ENCODE results near the gene PIP4K2A.

PIP4K2A gene

GRCh38 chr10:22573820-22574569 lies 140.4 kb downstream of the PIP4K2A start:
- Histone ChIP-seq H3K4me3 (ENCODE audit: low read depth in 1 of 2, low read length in 2 of 2) (no peak overlapping the region), H3K27me3 (ENCODE audit: control insufficient read depth in 1 of 2, insufficient read depth in 2 of 2, low read length in 2 of 2) (no peaks in the 10 kb centered on the region), H3K36me3 (ENCODE audit: control insufficient read depth in 1 of 2, insufficient read depth in 2 of 2, low read length in 2 of 2) (peaks cover 7 to 9% of the 10 kb centered on the region in 2 donors), H3K27ac (ENCODE audit: low read depth, low read length) (no peak overlapping the region), H3K4me1 (ENCODE audit: control insufficient read depth in 1 of 2, insufficient read depth in 2 of 2, low read length in 2 of 2) (no peaks in the 10 kb centered on the region), H3K9me3 (ENCODE audit: control insufficient read depth in 1 of 2, low read length in 2 of 2) (no peaks in the 10 kb centered on the region), H3K9ac (ENCODE audit: low read depth in 1 of 2, low read length in 2 of 2) (no peak overlapping the region)

DNA sequence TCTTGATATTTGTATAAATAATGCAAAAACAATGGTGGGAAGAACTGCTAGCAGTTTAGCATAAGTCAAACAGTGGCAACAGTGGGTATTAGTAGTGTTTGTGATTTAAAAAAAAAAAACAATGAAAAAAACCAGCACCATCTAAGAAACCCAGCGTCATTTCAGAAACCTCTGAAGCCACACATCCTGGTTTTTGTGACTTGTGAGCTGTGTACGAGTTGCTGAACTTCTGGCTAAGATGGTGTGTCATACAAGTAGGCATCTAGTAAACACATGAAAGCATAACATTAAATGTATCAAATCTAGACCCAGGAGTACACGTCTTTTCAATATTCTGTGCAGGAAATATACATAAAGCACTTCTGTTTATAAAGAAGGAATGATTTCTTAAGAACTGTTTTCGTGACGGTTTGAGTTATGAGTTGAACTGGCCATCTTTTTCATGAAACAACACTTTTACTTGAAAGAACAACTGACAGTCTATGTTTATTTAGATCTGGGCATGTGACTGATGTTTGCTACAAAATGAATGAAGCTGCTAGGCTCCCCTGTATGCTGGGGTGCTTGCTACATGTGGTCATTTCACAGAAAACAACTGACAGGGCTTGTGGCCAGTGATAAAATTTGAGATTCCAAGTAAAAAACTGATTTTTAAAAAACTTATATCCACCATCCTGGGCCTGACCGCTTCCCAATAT lies 143.5 kb downstream of the PIP4K2A start:
- no peaks in the 10 kb centered on the region for H3K4me1 ChIP-seq (ENCODE audit: control insufficient read depth in 1 of 2, insufficient read depth in 2 of 2, low read length in 2 of 2)
- no peaks in the 10 kb centered on the region for H3K27me3 ChIP-seq (ENCODE audit: control insufficient read depth in 1 of 2, insufficient read depth in 2 of 2, low read length in 2 of 2)
- no peak overlapping the region for H3K27ac ChIP-seq (ENCODE audit: low read depth, low read length)
- no peak overlapping the region for H3K4me3 ChIP-seq (ENCODE audit: low read depth in 1 of 2, low read length in 2 of 2)
- H3K36me3 ChIP-seq (ENCODE audit: control insufficient read depth in 1 of 2, insufficient read depth in 2 of 2, low read length in 2 of 2) = peaks cover 15 to 19% of the 10 kb centered on the region in 2 donors
- no peak overlapping the region for H3K9ac ChIP-seq (ENCODE audit: low read depth in 1 of 2, low read length in 2 of 2)
- H3K9me3 ChIP-seq (ENCODE audit: control insufficient read depth in 1 of 2, low read length in 2 of 2) = no peaks in the 10 kb centered on the region

DNA sequence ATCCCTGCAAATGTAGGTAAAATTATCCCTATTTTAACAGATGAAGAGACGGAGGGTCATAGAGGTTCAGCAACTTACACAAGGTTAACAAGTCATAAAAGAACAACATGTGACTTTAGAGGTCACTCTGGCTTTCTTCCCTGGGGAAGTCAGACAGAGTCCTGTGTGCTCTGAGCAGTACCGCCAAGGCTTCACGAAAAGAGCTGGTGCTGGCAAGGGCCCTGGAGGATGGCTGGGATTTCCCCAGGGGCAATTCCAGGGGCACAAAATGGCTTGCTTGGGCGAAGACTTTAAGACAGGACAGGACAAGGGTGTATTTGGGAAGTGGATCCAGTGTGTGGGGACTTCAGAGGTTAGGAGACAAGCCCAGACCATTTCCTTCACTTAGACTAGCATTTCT lies 144.1 kb downstream of the PIP4K2A start:
- Histone ChIP-seq H3K27me3 (ENCODE audit: control insufficient read depth in 1 of 2, insufficient read depth in 2 of 2, low read length in 2 of 2) (no peaks in the 10 kb centered on the region), H3K4me3 (ENCODE audit: low read depth in 1 of 2, low read length in 2 of 2) (no peak overlapping the region), H3K4me1 (ENCODE audit: control insufficient read depth in 1 of 2, insufficient read depth in 2 of 2, low read length in 2 of 2) (no peaks in the 10 kb centered on the region), H3K27ac (ENCODE audit: low read depth, low read length) (no peak overlapping the region), H3K36me3 (ENCODE audit: control insufficient read depth in 1 of 2, insufficient read depth in 2 of 2, low read length in 2 of 2) (peaks cover 15 to 19% of the 10 kb centered on the region in 2 donors), H3K9me3 (ENCODE audit: control insufficient read depth in 1 of 2, low read length in 2 of 2) (no peaks in the 10 kb centered on the region), H3K9ac (ENCODE audit: low read depth in 1 of 2, low read length in 2 of 2) (no peak overlapping the region)

GRCh38 chr10:22568928-22569327 lies 145.4 kb downstream of the PIP4K2A start:
- Histone ChIP-seq H3K4me1 (ENCODE audit: control insufficient read depth in 1 of 2, insufficient read depth in 2 of 2, low read length in 2 of 2) (no peaks in the 10 kb centered on the region), H3K36me3 (ENCODE audit: control insufficient read depth in 1 of 2, insufficient read depth in 2 of 2, low read length in 2 of 2) (peaks cover 15 to 29% of the 10 kb centered on the region in 2 donors), H3K9me3 (ENCODE audit: control insufficient read depth in 1 of 2, low read length in 2 of 2) (no peaks in the 10 kb centered on the region), H3K9ac (ENCODE audit: low read depth in 1 of 2, low read length in 2 of 2) (no peak overlapping the region), H3K27ac (ENCODE audit: low read depth, low read length) (no peak overlapping the region), H3K27me3 (ENCODE audit: control insufficient read depth in 1 of 2, insufficient read depth in 2 of 2, low read length in 2 of 2) (no peaks in the 10 kb centered on the region), H3K4me3 (ENCODE audit: low read depth in 1 of 2, low read length in 2 of 2) (no peak overlapping the region)

DNA sequence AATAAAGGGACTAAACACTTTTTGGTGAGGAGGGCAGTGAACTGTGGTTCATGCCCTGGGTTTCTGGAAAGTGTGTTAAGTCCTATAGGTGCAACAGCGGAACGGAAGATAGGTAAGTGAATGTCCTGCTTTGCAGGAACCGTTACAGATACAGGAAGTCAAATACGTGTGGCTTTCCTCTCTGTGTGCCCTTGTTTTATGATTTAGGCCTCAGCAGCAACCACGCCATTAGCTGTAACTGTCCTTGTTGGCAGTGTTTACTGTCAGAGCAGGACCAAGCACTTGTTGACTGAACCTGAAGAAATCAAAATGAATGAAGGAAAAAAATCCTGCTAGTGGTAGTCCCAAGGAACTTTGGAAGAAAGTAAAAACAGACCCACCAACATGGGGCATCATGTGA lies 150.3 kb downstream of the PIP4K2A start:
- H3K9ac ChIP-seq (ENCODE audit: low read depth in 1 of 2, low read length in 2 of 2) = no peak overlapping the region
- no peak overlapping the region for H3K4me3 ChIP-seq (ENCODE audit: low read depth in 1 of 2, low read length in 2 of 2)
- peaks cover 6 to 39% of the 10 kb centered on the region in 2 donors for H3K36me3 ChIP-seq (ENCODE audit: control insufficient read depth in 1 of 2, insufficient read depth in 2 of 2, low read length in 2 of 2)
- H3K27me3 ChIP-seq (ENCODE audit: control insufficient read depth in 1 of 2, insufficient read depth in 2 of 2, low read length in 2 of 2) = no peaks in the 10 kb centered on the region
- no peaks in the 10 kb centered on the region for H3K9me3 ChIP-seq (ENCODE audit: control insufficient read depth in 1 of 2, low read length in 2 of 2)
- no peak overlapping the region for H3K27ac ChIP-seq (ENCODE audit: low read depth, low read length)
- peaks cover 0 to 8% of the 10 kb centered on the region in 2 donors for H3K4me1 ChIP-seq (ENCODE audit: control insufficient read depth in 1 of 2, insufficient read depth in 2 of 2, low read length in 2 of 2)

- no peak overlapping the region for H3K27ac ChIP-seq (ENCODE audit: low read depth, low read length)
- no peaks in the 10 kb centered on the region for H3K9me3 ChIP-seq (ENCODE audit: control insufficient read depth in 1 of 2, low read length in 2 of 2)
- peaks cover 0 to 8% of the 10 kb centered on the region in 2 donors for H3K4me1 ChIP-seq (ENCODE audit: control insufficient read depth in 1 of 2, insufficient read depth in 2 of 2, low read length in 2 of 2)
- no peaks in the 10 kb centered on the region for H3K27me3 ChIP-seq (ENCODE audit: control insufficient read depth in 1 of 2, insufficient read depth in 2 of 2, low read length in 2 of 2)
- H3K36me3 ChIP-seq (ENCODE audit: control insufficient read depth in 1 of 2, insufficient read depth in 2 of 2, low read length in 2 of 2) = peaks cover 0 to 28% of the 10 kb centered on the region in 2 donors
- no peak overlapping the region for H3K9ac ChIP-seq (ENCODE audit: low read depth in 1 of 2, low read length in 2 of 2)
- H3K4me3 ChIP-seq (ENCODE audit: low read depth in 1 of 2, low read length in 2 of 2) = no peak overlapping the region
Measured at GRCh38 chr10:22561909-22562308, 152.5 kb downstream of the PIP4K2A start.

DNA sequence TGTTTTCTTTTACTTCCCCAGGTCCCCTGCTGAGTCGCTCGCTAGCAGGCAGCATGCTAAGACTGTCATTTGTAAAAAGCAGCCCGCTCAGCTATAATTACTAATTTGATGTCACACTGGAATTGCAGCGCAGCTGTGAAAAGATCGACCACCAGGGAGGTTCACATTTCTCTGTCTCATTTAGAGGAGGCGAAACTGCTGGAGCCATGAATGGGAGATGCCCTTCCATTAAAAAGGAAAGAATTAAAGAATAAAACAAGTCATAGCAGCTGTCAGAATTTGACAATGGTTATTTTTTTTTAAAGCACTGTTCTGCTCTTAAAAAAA lies 153.5 kb downstream of the PIP4K2A start:
- no peak overlapping the region for H3K27ac ChIP-seq (ENCODE audit: low read depth, low read length)
- H3K9me3 ChIP-seq (ENCODE audit: control insufficient read depth in 1 of 2, low read length in 2 of 2) = no peaks in the 10 kb centered on the region
- H3K36me3 ChIP-seq (ENCODE audit: control insufficient read depth in 1 of 2, insufficient read depth in 2 of 2, low read length in 2 of 2) = peaks cover 0 to 20% of the 10 kb centered on the region in 2 donors
- no peaks in the 10 kb centered on the region for H3K27me3 ChIP-seq (ENCODE audit: control insufficient read depth in 1 of 2, insufficient read depth in 2 of 2, low read length in 2 of 2)
- peaks cover 0 to 8% of the 10 kb centered on the region in 2 donors for H3K4me1 ChIP-seq (ENCODE audit: control insufficient read depth in 1 of 2, insufficient read depth in 2 of 2, low read length in 2 of 2)
- peak overlapping the region in 1 of 2 donors; percentile 38 for H3K4me3 ChIP-seq (ENCODE audit: low read depth in 1 of 2, low read length in 2 of 2)
- no peak overlapping the region for H3K9ac ChIP-seq (ENCODE audit: low read depth in 1 of 2, low read length in 2 of 2)

DNA sequence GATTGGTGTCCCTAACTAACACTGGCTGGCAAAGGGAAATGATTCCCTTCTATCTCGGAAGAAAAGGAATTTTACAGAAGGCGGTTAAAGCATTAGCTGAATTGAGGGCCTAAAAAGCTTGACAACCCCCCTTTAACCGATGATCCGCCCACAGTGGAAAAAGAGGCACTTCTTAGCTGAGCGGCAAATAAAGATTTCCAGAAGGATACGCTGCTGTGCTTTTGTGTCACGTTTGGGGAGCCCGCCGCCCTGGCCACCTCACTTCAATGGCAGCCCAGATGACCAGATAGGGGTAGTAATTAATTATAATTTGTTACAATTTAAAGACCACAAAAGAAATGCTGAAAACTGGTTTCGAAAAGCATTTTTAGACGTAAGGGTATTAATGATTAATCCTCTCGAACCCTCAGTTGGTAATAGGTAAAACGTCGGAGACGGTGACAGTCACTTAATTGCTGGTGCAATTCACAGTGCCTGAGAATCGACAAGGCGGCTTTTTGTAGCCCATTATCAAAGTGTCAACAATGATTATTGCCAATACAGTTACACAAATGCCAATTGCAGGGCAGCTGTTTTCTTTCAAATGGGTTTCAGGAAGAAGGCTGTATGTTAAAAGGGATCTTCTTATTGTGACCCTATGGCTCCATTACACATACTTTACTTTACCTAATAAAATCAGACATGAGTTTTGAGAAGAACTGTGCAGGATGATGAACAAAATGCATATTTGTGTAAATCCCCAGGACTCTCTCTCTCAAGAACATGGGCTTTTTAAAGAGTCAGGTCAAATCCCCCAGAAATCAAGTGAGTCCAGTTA lies 154.1 kb downstream of the PIP4K2A start:
- H3K4me1 ChIP-seq (ENCODE audit: control insufficient read depth in 1 of 2, insufficient read depth in 2 of 2, low read length in 2 of 2) = peaks cover 0 to 8% of the 10 kb centered on the region in 2 donors
- H3K36me3 ChIP-seq (ENCODE audit: control insufficient read depth in 1 of 2, insufficient read depth in 2 of 2, low read length in 2 of 2) = peaks cover 0 to 20% of the 10 kb centered on the region in 2 donors
- H3K9ac ChIP-seq (ENCODE audit: low read depth in 1 of 2, low read length in 2 of 2) = no peak overlapping the region
- peak overlapping the region in 1 of 2 donors; percentile 38 for H3K4me3 ChIP-seq (ENCODE audit: low read depth in 1 of 2, low read length in 2 of 2)
- H3K9me3 ChIP-seq (ENCODE audit: control insufficient read depth in 1 of 2, low read length in 2 of 2) = no peaks in the 10 kb centered on the region
- H3K27ac ChIP-seq (ENCODE audit: low read depth, low read length) = no peak overlapping the region
- no peaks in the 10 kb centered on the region for H3K27me3 ChIP-seq (ENCODE audit: control insufficient read depth in 1 of 2, insufficient read depth in 2 of 2, low read length in 2 of 2)

DNA sequence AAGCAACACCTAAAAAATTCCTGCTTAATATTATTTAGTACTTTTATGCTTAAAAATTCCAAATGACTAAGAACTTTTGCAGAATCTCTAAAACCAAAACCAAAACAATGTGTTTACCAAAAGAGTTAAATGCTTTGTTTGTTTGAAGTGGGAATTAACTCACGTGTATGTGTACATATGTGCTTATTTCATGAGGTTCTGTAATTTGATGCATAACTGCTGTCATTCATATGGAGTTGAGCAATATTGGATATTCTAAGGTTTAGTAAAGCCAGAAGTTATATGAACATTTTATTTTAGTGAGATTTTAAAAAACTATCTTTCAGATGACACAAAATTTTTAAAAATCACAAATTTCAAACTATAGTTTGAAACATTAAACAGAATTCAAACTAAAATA lies 157.1 kb downstream of the PIP4K2A start:
- Histone ChIP-seq H3K4me1 (ENCODE audit: control insufficient read depth in 1 of 2, insufficient read depth in 2 of 2, low read length in 2 of 2) (peaks cover 0 to 8% of the 10 kb centered on the region in 2 donors), H3K9me3 (ENCODE audit: control insufficient read depth in 1 of 2, low read length in 2 of 2) (no peaks in the 10 kb centered on the region), H3K4me3 (ENCODE audit: low read depth in 1 of 2, low read length in 2 of 2) (no peak overlapping the region), H3K9ac (ENCODE audit: low read depth in 1 of 2, low read length in 2 of 2) (no peak overlapping the region), H3K27ac (ENCODE audit: low read depth, low read length) (no peak overlapping the region), H3K27me3 (ENCODE audit: control insufficient read depth in 1 of 2, insufficient read depth in 2 of 2, low read length in 2 of 2) (no peaks in the 10 kb centered on the region), H3K36me3 (ENCODE audit: control insufficient read depth in 1 of 2, insufficient read depth in 2 of 2, low read length in 2 of 2) (peaks cover 0 to 2% of the 10 kb centered on the region in 2 donors)

DNA sequence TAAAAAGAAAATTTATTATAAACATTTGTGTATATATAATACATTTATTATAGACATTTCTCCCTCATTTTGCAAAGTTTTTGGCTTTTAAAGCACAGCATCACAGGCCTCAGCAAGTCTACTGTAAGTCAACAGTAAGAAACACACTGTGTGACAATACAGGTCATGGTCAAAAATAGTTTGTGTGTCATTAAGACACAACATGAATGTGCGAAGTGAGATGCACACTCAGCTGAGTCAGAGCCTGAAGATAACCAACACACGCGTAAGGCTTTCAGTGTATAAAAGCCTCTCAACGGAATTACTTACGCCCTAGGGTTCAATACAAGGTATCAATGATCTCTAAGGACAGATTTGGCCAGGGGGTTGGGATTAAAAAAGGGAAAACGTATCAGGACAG lies 157.6 kb downstream of the PIP4K2A start:
- Histone ChIP-seq H3K9ac (ENCODE audit: low read depth in 1 of 2, low read length in 2 of 2) (no peak overlapping the region), H3K27me3 (ENCODE audit: control insufficient read depth in 1 of 2, insufficient read depth in 2 of 2, low read length in 2 of 2) (no peaks in the 10 kb centered on the region), H3K4me3 (ENCODE audit: low read depth in 1 of 2, low read length in 2 of 2) (no peak overlapping the region), H3K27ac (ENCODE audit: low read depth, low read length) (no peak overlapping the region), H3K9me3 (ENCODE audit: control insufficient read depth in 1 of 2, low read length in 2 of 2) (no peaks in the 10 kb centered on the region), H3K4me1 (ENCODE audit: control insufficient read depth in 1 of 2, insufficient read depth in 2 of 2, low read length in 2 of 2) (peaks cover 0 to 8% of the 10 kb centered on the region in 2 donors), H3K36me3 (ENCODE audit: control insufficient read depth in 1 of 2, insufficient read depth in 2 of 2, low read length in 2 of 2) (peaks cover 0 to 2% of the 10 kb centered on the region in 2 donors)
